ENCODE measurements around the gene ANKS1B. TPM values are rescaled to one million over a fixed set of nuclear protein-coding genes. Genes with fewer than 3 reads are reported as not detected.

The ANKS1B gene
- total and polyA plus RNA-seq, 10 of the 15 experiments (the other 5 are each of a cell fraction or from before 2014, with no cell fraction given), result 0.16 to 1.3 (median 0.82) TPM; not detected in 7

DNA sequence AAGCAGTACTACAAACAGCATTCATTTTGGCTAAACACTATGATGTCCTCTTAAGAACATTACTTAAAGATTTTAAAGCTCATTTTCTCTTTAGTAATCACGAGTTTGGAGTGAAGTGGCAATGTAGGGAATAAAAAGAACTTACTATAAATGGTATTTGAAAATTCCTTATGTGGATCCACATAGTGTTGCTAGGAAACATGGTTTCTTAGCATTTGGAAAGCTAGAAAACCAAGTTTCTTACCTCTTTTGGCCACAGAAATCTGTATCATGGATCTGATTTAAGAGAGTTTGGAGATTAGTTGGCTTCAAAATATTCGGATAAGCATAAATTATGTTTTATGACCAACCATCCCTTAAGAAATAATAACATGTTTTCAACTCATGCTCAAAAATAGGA is 674.9 kb downstream of the ANKS1B start:
- RAD21 ChIA-PET (ENCODE audit: unreplicated experiment), result no interaction called here
- H3K4me3 ChIP-seq, result no peak overlapping the region
- in situ Hi-C loops (cut with MboI) (no loop called here), intact Hi-C loops (cut with micrococcal nuclease; ENCODE audit: unreplicated experiment) (no loop called here)
- WGBS (ENCODE audit: insufficient coverage, insufficient replicate concordance, low lambda C conversion rate, missing lambda C conversion rate), result 2% methylated on average over 2 of the region's 2 CpGs
- BruUV-seq (replicated peaks), result no TSS peak
- H3K36me3 ChIP-seq (ENCODE audit: control insufficient read depth in 2 of 2, insufficient read depth in 2 of 2, low read length in 1 of 2), result no peaks in the 10 kb centered on the region
- FAIRE-seq (no peak), ATAC-seq (no peak), DNase-seq (ENCODE audit: low read depth, low spot score) (no peak)
- no peaks in the 10 kb centered on the region for H3K27me3 ChIP-seq (replicated peaks in 1 of 2; ENCODE audit: control insufficient read depth in 2 of 2, insufficient read depth in 2 of 2, low read length in 1 of 2)
- no peaks in the 10 kb centered on the region for H3K4me1 ChIP-seq (ENCODE audit: control insufficient read depth, insufficient read depth, low read length)
- H3K79me2 ChIP-seq (ENCODE audit: control insufficient read depth, insufficient read depth, low read length), result no peaks in the 10 kb centered on the region
- no peaks in the 10 kb centered on the region for H3K9me3 ChIP-seq (replicated peaks; ENCODE audit: control insufficient read depth, insufficient read depth, low read length)
- no peak overlapping the region for H3K27ac ChIP-seq (ENCODE audit: control insufficient read depth, insufficient read depth)
- H3K9ac ChIP-seq (ENCODE audit: control insufficient read depth, insufficient read depth, low read length), result no peak overlapping the region
- no peak overlapping the region for H3K4me2 ChIP-seq (ENCODE audit: control insufficient read depth, insufficient read depth)
- CTCF ChIA-PET, result no interaction called here
- SMC1A ChIA-PET (ENCODE audit: uncharacterized antibody, unreplicated experiment), result no interaction called here
- no peaks in the 10 kb centered on the region for H4K20me1 ChIP-seq (ENCODE audit: control insufficient read depth, insufficient read depth)
- no peak for TF ChIP-seq SUPT20H (IDR thresholded peaks at IDR 0.05; ENCODE audit: borderline replicate concordance, control insufficient read depth, low read depth, low read length)
- no peak for TF ChIP-seq BCL11A (IDR thresholded peaks at IDR 0.05; ENCODE audit: low read depth, low read length)
- H2AFZ ChIP-seq (ENCODE audit: control insufficient read depth, low read depth, low read length), result no peak overlapping the region
- POLR2A ChIA-PET, result no interaction called here

GRCh38 chr12:99302874-99303273 is 681.9 kb downstream of the ANKS1B start:
- WGBS (ENCODE audit: insufficient coverage, insufficient replicate concordance, low lambda C conversion rate, missing lambda C conversion rate), result 67% methylated on average over 2 of the region's 2 CpGs
- intact Hi-C loops (cut with micrococcal nuclease; ENCODE audit: unreplicated experiment) (no loop called here), in situ Hi-C loops (cut with MboI) (no loop called here)
- H4K20me1 ChIP-seq (ENCODE audit: control insufficient read depth, insufficient read depth), result no peaks in the 10 kb centered on the region
- no peaks in the 10 kb centered on the region for H3K9me3 ChIP-seq (replicated peaks; ENCODE audit: control insufficient read depth, insufficient read depth, low read length)
- ChIA-PET SMC1A (ENCODE audit: uncharacterized antibody, unreplicated experiment) (no interaction called here), RAD21 (ENCODE audit: unreplicated experiment) (no interaction called here), POLR2A (no interaction called here), CTCF (interaction anchor here (0.6 kb wide), 1 partner anchor 10 kb away, joined by 3 read pairs; no protein-coding TSS in a partner anchor)
- DNase-seq (ENCODE audit: low read depth, low spot score) (no peak), FAIRE-seq (no peak), ATAC-seq (no peak)
- H2AFZ ChIP-seq (ENCODE audit: control insufficient read depth, low read depth, low read length), result no peak overlapping the region
- no peak overlapping the region for H3K4me2 ChIP-seq (ENCODE audit: control insufficient read depth, insufficient read depth)
- no peak overlapping the region for H3K9ac ChIP-seq (ENCODE audit: control insufficient read depth, insufficient read depth, low read length)
- no peaks in the 10 kb centered on the region for H3K36me3 ChIP-seq (ENCODE audit: control insufficient read depth in 2 of 2, insufficient read depth in 2 of 2, low read length in 1 of 2)
- H3K27ac ChIP-seq (ENCODE audit: control insufficient read depth, insufficient read depth), result no peak overlapping the region
- H3K79me2 ChIP-seq (ENCODE audit: control insufficient read depth, insufficient read depth, low read length), result no peaks in the 10 kb centered on the region
- H3K4me1 ChIP-seq (ENCODE audit: control insufficient read depth, insufficient read depth, low read length), result no peaks in the 10 kb centered on the region
- no TSS peak for BruUV-seq (replicated peaks)
- H3K4me3 ChIP-seq, result no peak overlapping the region
- no peaks in the 10 kb centered on the region for H3K27me3 ChIP-seq (replicated peaks in 1 of 2; ENCODE audit: control insufficient read depth in 2 of 2, insufficient read depth in 2 of 2, low read length in 1 of 2)
- TF ChIP-seq TCF12 (IDR thresholded peaks at IDR 0.05; ENCODE audit: low read depth, low read length) (no peak), ZSCAN29 (IDR thresholded peaks at IDR 0.05) (no peak), BHLHE40 (IDR thresholded peaks at IDR 0.05; ENCODE audit: borderline replicate concordance in 1 of 2, low read depth in 2 of 2, low read length in 1 of 2) (no peak), HDAC2 (IDR thresholded peaks at IDR 0.05) (no peak), CREM (IDR thresholded peaks at IDR 0.05; ENCODE audit: low read depth) (no peak), HDAC6 (IDR thresholded peaks at IDR 0.05; ENCODE audit: unreplicated experiment) (no peak), ESRRA (IDR thresholded peaks at IDR 0.05; ENCODE audit: low read length) (no peak), GABPA (IDR thresholded peaks at IDR 0.05; ENCODE audit: low read depth) (no peak), IRF3 (IDR thresholded peaks at IDR 0.05) (no peak), POLR2AphosphoS5 (IDR thresholded peaks at IDR 0.05; ENCODE audit: low read length) (no peak)
- TF ChIP-seq, protein P1, sequence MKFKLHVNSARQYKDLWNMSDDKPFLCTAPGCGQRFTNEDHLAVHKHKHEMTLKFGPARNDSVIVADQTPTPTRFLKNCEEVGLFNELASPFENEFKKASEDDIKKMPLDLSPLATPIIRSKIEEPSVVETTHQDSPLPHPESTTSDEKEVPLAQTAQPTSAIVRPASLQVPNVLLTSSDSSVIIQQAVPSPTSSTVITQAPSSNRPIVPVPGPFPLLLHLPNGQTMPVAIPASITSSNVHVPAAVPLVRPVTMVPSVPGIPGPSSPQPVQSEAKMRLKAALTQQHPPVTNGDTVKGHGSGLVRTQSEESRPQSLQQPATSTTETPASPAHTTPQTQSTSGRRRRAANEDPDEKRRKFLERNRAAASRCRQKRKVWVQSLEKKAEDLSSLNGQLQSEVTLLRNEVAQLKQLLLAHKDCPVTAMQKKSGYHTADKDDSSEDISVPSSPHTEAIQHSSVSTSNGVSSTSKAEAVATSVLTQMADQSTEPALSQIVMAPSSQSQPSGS (IDR thresholded peaks at IDR 0.05; ENCODE audit: low read length), result no peak
- TF ChIP-seq, protein P2, sequence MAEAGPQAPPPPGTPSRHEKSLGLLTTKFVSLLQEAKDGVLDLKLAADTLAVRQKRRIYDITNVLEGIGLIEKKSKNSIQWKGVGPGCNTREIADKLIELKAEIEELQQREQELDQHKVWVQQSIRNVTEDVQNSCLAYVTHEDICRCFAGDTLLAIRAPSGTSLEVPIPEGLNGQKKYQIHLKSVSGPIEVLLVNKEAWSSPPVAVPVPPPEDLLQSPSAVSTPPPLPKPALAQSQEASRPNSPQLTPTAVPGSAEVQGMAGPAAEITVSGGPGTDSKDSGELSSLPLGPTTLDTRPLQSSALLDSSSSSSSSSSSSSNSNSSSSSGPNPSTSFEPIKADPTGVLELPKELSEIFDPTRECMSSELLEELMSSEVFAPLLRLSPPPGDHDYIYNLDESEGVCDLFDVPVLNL (IDR thresholded peaks at IDR 0.05; ENCODE audit: low read depth, low read length), result no peak
